HG03196 (cell line): Measurements from ENCODE around the gene ZMIZ1.

Experiments
- ATAC-seq: cut with Tn5 transposase; IDR thresholded peaks from one replicate; pipeline ENCODE4 v1.9.1; 2021; ENCODE audit not compliant: unreplicated experiment

Gene ZMIZ1

GRCh38 chr10:79202188-79203013, 133.6 kb downstream of the ZMIZ1 start:
- ATAC-seq = peak; percentile 44

GRCh38 chr10:79203014-79203644, 134.4 kb downstream of the ZMIZ1 start:
- no peak for ATAC-seq

- ATAC-seq = no peak
Measured at GRCh38 chr10:79203833-79204232, 135.1 kb downstream of the ZMIZ1 start.

GRCh38 chr10:79206300-79207095, 137.7 kb downstream of the ZMIZ1 start:
- ATAC-seq = no peak

- no peak for ATAC-seq
Measured at GRCh38 chr10:79207096-79207357, 138.3 kb downstream of the ZMIZ1 start.

- no peak for ATAC-seq
Measured at GRCh38 chr10:79207726-79208125, 139.0 kb downstream of the ZMIZ1 start.

- no peak for ATAC-seq
Measured at GRCh38 chr10:79208251-79208983, 139.7 kb downstream of the ZMIZ1 start.

- no peak for ATAC-seq
Measured at GRCh38 chr10:79209340-79209739, 140.6 kb downstream of the ZMIZ1 start.

GRCh38 chr10:79209831-79210230, 141.1 kb downstream of the ZMIZ1 start:
- ATAC-seq = no peak

GRCh38 chr10:79210672-79211071, 141.9 kb downstream of the ZMIZ1 start:
- ATAC-seq = no peak

GRCh38 chr10:79211616-79212015, 142.8 kb downstream of the ZMIZ1 start:
- ATAC-seq = no peak

- no peak for ATAC-seq
Measured at GRCh38 chr10:79215531-79215930, 146.8 kb downstream of the ZMIZ1 start.

GRCh38 chr10:79219322-79219957, 150.7 kb downstream of the ZMIZ1 start:
- ATAC-seq = no peak

GRCh38 chr10:79220307-79220706, 151.5 kb downstream of the ZMIZ1 start:
- no peak for ATAC-seq

GRCh38 chr10:79221110-79222051, 152.6 kb downstream of the ZMIZ1 start:
- no peak for ATAC-seq

- no peak for ATAC-seq
Measured at GRCh38 chr10:79222186-79222585, 153.4 kb downstream of the ZMIZ1 start.

- ATAC-seq = no peak
Measured at GRCh38 chr10:79223091-79224048, 154.6 kb downstream of the ZMIZ1 start.

- ATAC-seq = no peak
Measured at GRCh38 chr10:79224263-79224949, 155.6 kb downstream of the ZMIZ1 start.
